K562 (cell line): ENCODE measurements around the gene C1QTNF12. TPM values are rescaled to one million over a fixed set of nuclear protein-coding genes. Genes with fewer than 3 reads are reported as not detected.

ENCODE experiments used
- ATAC-seq: fragments of 200-7000 bp; cut with Tn5 transposase; 3 replicates; pipeline ENCODE4 v1.9.1; 2020; ENCODE audit warnings: moderate library complexity
- BruUV-seq: library from RNA; stranded (reverse); fragments of 400-500 nt; replicated peaks from 2 replicates; lab custom pipeline; 2021; lab: Mats Ljungman, UMichigan
- CTCF ChIA-PET: fragments of 300-600 bp; formaldehyde crosslinking; extraction: SDS; loops from one replicate; lab custom pipeline; 2021; ENCODE audit warnings: low intra/inter-chr PET ratio; lab: Yijun Ruan, JAX
- POLR2A ChIA-PET: fragments of 300-600, 350-650 bp; sonication (Branson Sonifier 250); formaldehyde crosslinking; extraction: SDS; loops from one replicate; lab custom pipeline; 2021; ENCODE audit warnings: antibody characterized with exemption, inconsistent platforms; lab: Yijun Ruan, JAX
- DNase-seq, 4 experiments: peaks; one replicate each; pipeline versions ENCODE4 v3.0.0 to v3.0.0-alpha.2; 2011 to 2018; ENCODE audit warnings: low spot score in 3 of 4, mixed read lengths in 3 of 4; ENCODE audit errors: extremely low read depth in 1 of 4
- FAIRE-seq: peaks from 2 replicates; lab custom pipeline; 2011; peaks lifted over from hg19 to GRCh38; lab: Jason Lieb, UNC
- H2AFZ ChIP-seq: 2 replicates; pipeline ENCODE4 v1.6.0; 2011; ENCODE audit warnings: low read depth, low read length, control low read depth, inconsistent platforms
- H3K27ac ChIP-seq: fragments of 200-600 bp; 3 replicates; pipeline ENCODE4 v1.8.0; 2011; ENCODE audit warnings: low read depth, mild to moderate bottlenecking, control low read depth, inconsistent platforms, low read length, moderate library complexity, mixed read lengths; ENCODE audit errors: extremely low read depth
- H3K27me3 ChIP-seq, 2 experiments: fragments of 300-600 bp in 1 of 2; 2 replicates in 1 of 2; 3 replicates in 1 of 2; pipeline versions ENCODE4 v1.6.0 to v1.8.0; 2011; ENCODE audit warnings: inconsistent platforms in 2 of 2, low read length in 2 of 2, mild to moderate bottlenecking in 1 of 2, mixed read lengths in 1 of 2, moderate library complexity in 1 of 2; ENCODE audit not compliant: control insufficient read depth in 2 of 2, insufficient read depth in 2 of 2
- H3K36me3 ChIP-seq: fragments of 300-600 bp; 3 replicates; pipeline ENCODE4 v1.8.0; 2011; ENCODE audit warnings: mild to moderate bottlenecking, low read length, inconsistent platforms; ENCODE audit not compliant: control insufficient read depth, insufficient read depth
- H3K4me1 ChIP-seq, 2 experiments: fragments of 200-600 bp in 1 of 2; replicated peaks in 1 of 2; 2 replicates in 1 of 2; 3 replicates in 1 of 2; pipeline versions ENCODE4 v1.5.1 to v1.8.0; 2011; ENCODE audit warnings: inconsistent platforms in 2 of 2, low read length in 2 of 2, mild to moderate bottlenecking in 1 of 2, mixed read lengths in 1 of 2, moderate library complexity in 1 of 2; ENCODE audit not compliant: control insufficient read depth in 2 of 2, insufficient read depth in 2 of 2
- H3K4me2 ChIP-seq: 2 replicates; pipeline ENCODE4 v1.6.1; 2011; ENCODE audit warnings: low read length, control low read depth, inconsistent platforms, mixed read lengths; ENCODE audit not compliant: insufficient read depth
- H3K4me3 ChIP-seq: fragments of 200-600 bp; sonication (generic), shearing (Covaris generic); 2 replicates; pipeline ENCODE4 v1.5.1; 2016; ENCODE audit warnings: control low read depth, inconsistent platforms
- H3K79me2 ChIP-seq: fragments of 200-600 bp; 3 replicates; pipeline ENCODE4 v1.8.0; 2011; ENCODE audit warnings: low read length, inconsistent platforms; ENCODE audit not compliant: control insufficient read depth, insufficient read depth
- H3K9ac ChIP-seq, 2 experiments: 2 replicates each; pipeline versions ENCODE4 v1.6.0 to v1.6.1; 2011; ENCODE audit warnings: low read depth in 2 of 2, low read length in 2 of 2, control low read depth in 1 of 2, inconsistent platforms in 1 of 2, mild to moderate bottlenecking in 1 of 2, mixed read lengths in 1 of 2; ENCODE audit not compliant: insufficient read depth in 1 of 2
- H3K9me1 ChIP-seq: one replicate; pipeline ENCODE4 v1.6.0; 2011; ENCODE audit warnings: inconsistent platforms, mild to moderate bottlenecking, low read length, moderate library complexity; ENCODE audit not compliant: control insufficient read depth, insufficient read depth
- H3K9me3 ChIP-seq: replicated peaks from 2 replicates; pipeline ENCODE4 v1.5.1; 2011; ENCODE audit warnings: low read depth, low read length, inconsistent platforms; ENCODE audit not compliant: control insufficient read depth, insufficient read depth
- H4K20me1 ChIP-seq: replicated peaks from 2 replicates; pipeline ENCODE4 v1.6.1; 2011; ENCODE audit warnings: low read length, inconsistent platforms, mixed read lengths; ENCODE audit not compliant: control insufficient read depth, insufficient read depth
- ADNP ChIP-seq: fragments of 200-800 bp; sonication (Bioruptor generic); IDR thresholded peaks from 2 replicates; pipeline ENCODE4 v1.6.1; 2016; ENCODE audit warnings: missing genetic modification characterization, missing compliant biosample characterization
- ARHGAP35 ChIP-seq: fragments of 450-650 bp; IDR thresholded peaks from 2 replicates; pipeline ENCODE4 v1.6.1; 2018; ENCODE audit not compliant: partially characterized antibody
- ARID1B ChIP-seq: fragments of 450-650 bp; IDR thresholded peaks from 2 replicates; pipeline ENCODE4 v1.6.1; 2016; ENCODE audit warnings: antibody characterized with exemption, mild to moderate bottlenecking, inconsistent platforms
- CEBPB ChIP-seq: fragments of 450-650 bp; IDR thresholded peaks from 2 replicates; pipeline ENCODE4 v1.6.1; 2016; ENCODE audit warnings: missing genetic modification characterization, missing compliant biosample characterization
- LEF1 ChIP-seq: fragments of 450-650 bp; IDR thresholded peaks from 2 replicates; pipeline ENCODE4 v1.6.1; 2016; ENCODE audit warnings: mild to moderate bottlenecking
- PCBP1 ChIP-seq: fragments of 200-400 bp; formaldehyde crosslinking; IDR thresholded peaks from 2 replicates; pipeline ENCODE4 v1.6.1; 2018; ENCODE audit warnings: mild to moderate bottlenecking, low read depth, low read length; ENCODE audit not compliant: poor library complexity, severe bottlenecking
- POLR2AphosphoS5 ChIP-seq: IDR thresholded peaks from 2 replicates; pipeline ENCODE4 v1.6.1; 2011; ENCODE audit warnings: mild to moderate bottlenecking, low read depth, low read length, moderate library complexity; ENCODE audit not compliant: control insufficient read depth, insufficient read depth
- RFX7 ChIP-seq: fragments of 250-450 bp; sonication (Bioruptor Pico); IDR thresholded peaks from 2 replicates; pipeline ENCODE4 v1.5.1; 2021; ENCODE audit warnings: mild to moderate bottlenecking
- XRCC5 ChIP-seq: fragments of 200-400 bp; formaldehyde crosslinking; IDR thresholded peaks from 2 replicates; pipeline ENCODE4 v1.6.1; 2017; ENCODE audit warnings: low read depth, mild to moderate bottlenecking, low read length
- ZNF699 ChIP-seq: fragments of 250-450 bp; sonication (Bioruptor Pico); IDR thresholded peaks from 2 replicates; pipeline ENCODE4 v1.8.0; 2021; ENCODE audit warnings: mild to moderate bottlenecking, moderate library complexity; ENCODE audit not compliant: insufficient replicate concordance
- ZNF830 ChIP-seq: fragments of 250-450 bp; sonication (Bioruptor Pico); IDR thresholded peaks from 2 replicates; pipeline ENCODE4 v1.5.0; 2021; ENCODE audit warnings: mild to moderate bottlenecking
- whole genome bisulfite sequencing: fragments of 100-300 bp; shearing (Covaris generic); methylation state at CpG from one replicate; pipeline ENCODE4 v1.1.6; 2016; ENCODE audit warnings: low coverage, mixed read lengths; ENCODE audit not compliant: insufficient coverage; ENCODE audit errors: missing lambda C conversion rate; 5-methylcytosine and 5-hydroxymethylcytosine counted together
- in situ Hi-C: fragments of 300-500 bp; cut with MboI; formaldehyde crosslinking; loops from 4 replicates; pipeline ENCODE4 v1.15.0; 2018; ENCODE audit warnings: inconsistent platforms, mixed read lengths
- intact Hi-C: fragments of 100-400 bp; cut with micrococcal nuclease; formaldehyde crosslinking; loops from 2 replicates; pipeline ENCODE4 v1.14.2; 2022
- polyA plus RNA-seq, 8 experiments: library from polyadenylated mRNA; depleted of rRNA in 4 of 8; stranded (reverse) in 5 of 8; unstranded in 3 of 8; fragments of >200 nt; fragmentation: Nextera tagmentation in 2 of 8; fragmentation: Illumina TruSeq in 1 of 8; extraction: Ambion mirVana in 2 of 8; extraction: Trizol in 1 of 8; gene quantifications; 2 replicates each; pipeline versions ENCODE4 v1.2.1 to v1.2.3, GENCODE V29; 2011 to 2014; ENCODE audit warnings: inconsistent platforms in 1 of 8, missing spikeins in 1 of 8
- total RNA-seq, 7 experiments: library from RNA; depleted of rRNA in 6 of 7; stranded (reverse); fragments of >200 nt in 6 of 7; fragmentation: Illumina TruSeq in 2 of 7; extraction: Trizol in 2 of 7; gene quantifications; 2 replicates each; pipeline versions ENCODE4 v1.2.1 to v1.2.3, GENCODE V29; 2011 to 2021; ENCODE audit warnings: low replicate concordance in 1 of 7
- TF ChIP-seq, protein P1 (sequence below): sonication (generic); formaldehyde crosslinking; IDR thresholded peaks from 2 replicates; pipeline ENCODE4 v1.8.1; 2023; ENCODE audit warnings: mild to moderate bottlenecking, missing genetic modification reagents
- TF ChIP-seq, protein P2 (sequence below): fragments of 250-450 bp; sonication (Bioruptor Pico); IDR thresholded peaks from 2 replicates; pipeline ENCODE4 v1.9.0; 2021; ENCODE audit warnings: mild to moderate bottlenecking, inconsistent platforms
- TF ChIP-seq, protein P3 (sequence below): fragments of 450-650 bp; IDR thresholded peaks from 2 replicates; pipeline ENCODE4 v1.6.1; 2016

Gene C1QTNF12
- total and polyA plus RNA-seq, 9 of the 15 experiments (the other 6 are each of a cell fraction or from before 2014, with no cell fraction given) = 0.11 to 4.3 (median 0.93) TPM; not detected in 3

DNA sequence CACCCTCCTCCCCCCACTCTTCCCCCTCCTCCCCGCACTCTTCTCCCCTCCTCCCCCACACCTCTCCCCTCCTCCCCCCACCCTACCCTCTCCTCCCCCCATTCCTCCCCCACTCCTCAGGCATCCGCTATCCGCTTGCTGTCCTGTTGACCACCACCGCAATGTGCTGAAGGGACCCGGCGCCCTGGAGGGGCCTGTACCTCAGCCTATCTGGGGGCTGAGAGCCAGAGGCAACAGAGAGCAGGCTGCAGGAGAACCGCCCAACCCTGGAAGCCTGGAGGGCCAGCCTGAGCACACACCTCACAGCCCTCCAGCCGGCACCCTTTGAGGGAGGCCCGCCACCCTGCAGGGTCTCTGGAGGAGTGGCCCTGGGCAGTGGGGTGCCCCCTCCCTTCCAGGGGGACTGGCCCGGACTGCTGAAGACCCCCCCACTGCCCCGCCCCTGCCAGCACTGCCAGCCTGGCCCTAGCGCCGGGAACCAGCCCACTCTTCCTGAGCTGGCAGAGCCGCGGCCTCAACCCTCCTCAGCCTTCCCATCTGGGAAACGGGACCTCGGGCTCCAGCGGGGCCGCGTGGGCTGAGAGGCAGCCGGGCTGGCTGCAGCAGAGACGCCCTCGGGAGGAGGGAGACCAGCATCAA, 1.2 kb downstream of the C1QTNF12 start (continued):
- no peak for TF ChIP-seq CEBPB (tag)

- Histone ChIP-seq H3K27me3 (no peaks in the 10 kb centered on the region), H4K20me1 (no peaks in the 10 kb centered on the region), H3K4me1 (peaks cover 0 to 80% of the 10 kb centered on the region in 2 experiments; a peak in 3 of 5 replicates), H3K36me3 (no peaks in the 10 kb centered on the region), H3K9me3 (no peaks in the 10 kb centered on the region), H3K9ac (no peak overlapping the region; a peak in 1 of 4 replicates), H3K9me1 (no peaks in the 10 kb centered on the region), H3K79me2 (no peaks in the 10 kb centered on the region), H3K27ac (no peak overlapping the region), H3K4me2 (no peak overlapping the region), H2AFZ (no peak overlapping the region), H3K4me3 (no peak overlapping the region)
- in situ Hi-C loops (no loop called here), intact Hi-C loops (no loop called here)
- ChIA-PET CTCF (no interaction called here), POLR2A (interaction anchor here (0.7 to 1.6 kb wide), 3 partner anchors 11 to 14 kb away, joined by 3 to 4 read pairs (median 3); no protein-coding TSS in a partner anchor)
- WGBS = 48% methylated on average over 25 of the region's 30 CpGs
- DNase-seq (peak in 1 of 4 experiments; percentile 49), ATAC-seq (peak; percentile 62), FAIRE-seq (no peak)
- no TSS peak for BruUV-seq
- TF ChIP-seq, protein P1, sequence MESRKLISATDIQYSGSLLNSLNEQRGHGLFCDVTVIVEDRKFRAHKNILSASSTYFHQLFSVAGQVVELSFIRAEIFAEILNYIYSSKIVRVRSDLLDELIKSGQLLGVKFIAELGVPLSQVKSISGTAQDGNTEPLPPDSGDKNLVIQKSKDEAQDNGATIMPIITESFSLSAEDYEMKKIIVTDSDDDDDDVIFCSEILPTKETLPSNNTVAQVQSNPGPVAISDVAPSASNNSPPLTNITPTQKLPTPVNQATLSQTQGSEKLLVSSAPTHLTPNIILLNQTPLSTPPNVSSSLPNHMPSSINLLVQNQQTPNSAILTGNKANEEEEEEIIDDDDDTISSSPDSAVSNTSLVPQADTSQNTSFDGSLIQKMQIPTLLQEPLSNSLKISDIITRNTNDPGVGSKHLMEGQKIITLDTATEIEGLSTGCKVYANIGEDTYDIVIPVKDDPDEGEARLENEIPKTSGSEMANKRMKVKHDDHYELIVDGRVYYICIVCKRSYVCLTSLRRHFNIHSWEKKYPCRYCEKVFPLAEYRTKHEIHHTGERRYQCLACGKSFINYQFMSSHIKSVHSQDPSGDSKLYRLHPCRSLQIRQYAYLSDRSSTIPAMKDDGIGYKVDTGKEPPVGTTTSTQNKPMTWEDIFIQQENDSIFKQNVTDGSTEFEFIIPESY (CRISPR knock-in tag) = peak; percentile 97
- TF ChIP-seq PCBP1 = peak; percentile 97
- TF ChIP-seq, protein P2, sequence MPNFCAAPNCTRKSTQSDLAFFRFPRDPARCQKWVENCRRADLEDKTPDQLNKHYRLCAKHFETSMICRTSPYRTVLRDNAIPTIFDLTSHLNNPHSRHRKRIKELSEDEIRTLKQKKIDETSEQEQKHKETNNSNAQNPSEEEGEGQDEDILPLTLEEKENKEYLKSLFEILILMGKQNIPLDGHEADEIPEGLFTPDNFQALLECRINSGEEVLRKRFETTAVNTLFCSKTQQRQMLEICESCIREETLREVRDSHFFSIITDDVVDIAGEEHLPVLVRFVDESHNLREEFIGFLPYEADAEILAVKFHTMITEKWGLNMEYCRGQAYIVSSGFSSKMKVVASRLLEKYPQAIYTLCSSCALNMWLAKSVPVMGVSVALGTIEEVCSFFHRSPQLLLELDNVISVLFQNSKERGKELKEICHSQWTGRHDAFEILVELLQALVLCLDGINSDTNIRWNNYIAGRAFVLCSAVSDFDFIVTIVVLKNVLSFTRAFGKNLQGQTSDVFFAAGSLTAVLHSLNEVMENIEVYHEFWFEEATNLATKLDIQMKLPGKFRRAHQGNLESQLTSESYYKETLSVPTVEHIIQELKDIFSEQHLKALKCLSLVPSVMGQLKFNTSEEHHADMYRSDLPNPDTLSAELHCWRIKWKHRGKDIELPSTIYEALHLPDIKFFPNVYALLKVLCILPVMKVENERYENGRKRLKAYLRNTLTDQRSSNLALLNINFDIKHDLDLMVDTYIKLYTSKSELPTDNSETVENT = no peak
- no peak for TF ChIP-seq ADNP
- TF ChIP-seq ARHGAP35 = no peak
- TF ChIP-seq ARID1B = no peak
- TF ChIP-seq RFX7 (CRISPR knock-in tag) = no peak
- TF ChIP-seq ZNF699 (CRISPR knock-in tag) = no peak
- no peak for TF ChIP-seq POLR2AphosphoS5
- TF ChIP-seq LEF1 = no peak
- no peak for TF ChIP-seq ZNF830 (CRISPR knock-in tag)
- TF ChIP-seq, protein P3, sequence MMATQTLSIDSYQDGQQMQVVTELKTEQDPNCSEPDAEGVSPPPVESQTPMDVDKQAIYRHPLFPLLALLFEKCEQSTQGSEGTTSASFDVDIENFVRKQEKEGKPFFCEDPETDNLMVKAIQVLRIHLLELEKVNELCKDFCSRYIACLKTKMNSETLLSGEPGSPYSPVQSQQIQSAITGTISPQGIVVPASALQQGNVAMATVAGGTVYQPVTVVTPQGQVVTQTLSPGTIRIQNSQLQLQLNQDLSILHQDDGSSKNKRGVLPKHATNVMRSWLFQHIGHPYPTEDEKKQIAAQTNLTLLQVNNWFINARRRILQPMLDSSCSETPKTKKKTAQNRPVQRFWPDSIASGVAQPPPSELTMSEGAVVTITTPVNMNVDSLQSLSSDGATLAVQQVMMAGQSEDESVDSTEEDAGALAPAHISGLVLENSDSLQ = no peak
- no peak for TF ChIP-seq XRCC5
Observed at GRCh38 chr1:1244192-1244811, 2.2 kb downstream of the C1QTNF12 start.
